Measurements from ENCODE around the gene MLLT10. TPM values are rescaled to one million over a fixed set of nuclear protein-coding genes. Genes with fewer than 3 reads are reported as not detected.

The MLLT10 gene
- total RNA-seq, 1 experiment from 2014 or later, result 58.4 TPM

DNA sequence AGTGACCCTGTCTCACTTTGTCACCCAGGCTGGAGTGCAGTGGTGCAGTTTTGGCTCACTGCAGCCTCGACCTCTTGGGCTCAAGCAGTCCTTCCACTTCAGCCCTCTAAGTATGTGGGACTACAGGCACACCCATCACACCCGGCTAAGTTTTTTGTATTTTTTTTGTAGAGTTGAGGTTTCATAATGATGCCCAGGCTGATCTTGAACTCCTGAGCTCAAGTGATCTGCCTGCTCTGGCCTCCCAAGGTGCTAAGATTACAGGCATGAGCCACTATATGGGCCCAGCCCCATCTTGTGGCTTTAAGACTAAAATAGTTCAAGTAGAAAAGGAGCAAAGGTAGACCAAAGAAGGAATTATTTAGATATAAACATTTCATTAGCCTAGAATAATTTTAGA lies 65.5 kb downstream of the MLLT10 start:
- no TSS peak for BruUV-seq (replicated peaks)
- CTCF ChIA-PET, result no interaction called here
- no peak for TF ChIP-seq EZH2 (IDR thresholded peaks at IDR 0.05; ENCODE audit: borderline replicate concordance, low read depth, low read length, poor library complexity, severe bottlenecking)
- TF ChIP-seq CTCF (conservative IDR thresholded peaks at IDR 0.05; ENCODE audit: low read depth, low read length), result no peak

DNA sequence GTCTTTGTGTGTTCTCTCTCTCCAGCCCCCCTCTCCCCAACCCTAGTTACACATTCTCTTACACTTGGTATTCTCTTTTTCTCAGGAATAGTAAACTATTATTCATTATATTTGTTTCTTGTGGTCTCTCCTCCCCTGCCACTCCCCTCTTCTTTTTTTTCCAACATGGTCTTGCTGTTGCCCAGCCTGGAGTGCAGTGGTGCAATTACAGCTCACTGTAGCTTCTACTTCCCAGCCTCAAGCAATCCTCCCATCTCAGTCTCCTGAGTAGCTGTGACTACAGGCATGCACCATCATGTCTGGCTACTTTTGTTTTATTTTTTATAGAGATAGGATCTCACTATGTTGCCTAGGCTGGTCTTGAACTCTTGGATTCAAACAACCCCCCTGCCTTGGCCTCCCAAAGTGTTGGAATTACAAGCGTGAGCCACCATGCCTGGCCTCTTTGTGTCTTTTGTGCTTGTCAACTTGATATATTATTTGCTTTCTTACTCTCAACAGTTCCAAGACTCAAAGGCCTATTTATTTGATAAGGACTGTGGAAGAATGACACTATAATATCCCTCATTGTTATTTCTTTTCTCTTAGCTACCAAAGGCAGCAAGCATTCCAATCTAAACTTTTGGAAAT lies 66.9 kb downstream of the MLLT10 start:
- intact Hi-C loops (cut with micrococcal nuclease; ENCODE audit: unreplicated experiment), result no loop called here
- TF ChIP-seq EZH2 (IDR thresholded peaks at IDR 0.05; ENCODE audit: borderline replicate concordance, low read depth, low read length, poor library complexity, severe bottlenecking), result no peak
- no peak for TF ChIP-seq CTCF (conservative IDR thresholded peaks at IDR 0.05; ENCODE audit: low read depth, low read length)
- ChIA-PET CTCF (no interaction called here), POLR2A (ENCODE audit: low non-redundant PET) (no interaction called here)
- Histone ChIP-seq H3K4me1 (ENCODE audit: insufficient read depth, low read length, poor library complexity, severe bottlenecking) (no peaks in the 10 kb centered on the region), H3K27ac (ENCODE audit: low read depth, low read length, poor library complexity, severe bottlenecking) (no peak overlapping the region), H3K9me3 (ENCODE audit: low read depth, low read length, poor library complexity, severe bottlenecking) (no peaks in the 10 kb centered on the region), H3K27me3 (replicated peaks; ENCODE audit: insufficient read depth, low read depth, low read length, poor library complexity) (no peaks in the 10 kb centered on the region), H3K4me3 (ENCODE audit: low read depth, low read length, poor library complexity, severe bottlenecking) (no peak overlapping the region), H3K36me3 (ENCODE audit: insufficient read depth, low read length, poor library complexity, severe bottlenecking) (no peaks in the 10 kb centered on the region)
- no TSS peak for BruUV-seq (replicated peaks)
- no peak for DNase-seq (ENCODE audit: low spot score)

More for the DNA sequence above, 65.5 kb downstream of the MLLT10 start:
- no peak overlapping the region for H3K27ac ChIP-seq (ENCODE audit: low read depth, low read length, poor library complexity, severe bottlenecking)
- no peaks in the 10 kb centered on the region for H3K27me3 ChIP-seq (replicated peaks; ENCODE audit: insufficient read depth, low read depth, low read length, poor library complexity)
- no peaks in the 10 kb centered on the region for H3K4me1 ChIP-seq (ENCODE audit: insufficient read depth, low read length, poor library complexity, severe bottlenecking)
- POLR2A ChIA-PET (ENCODE audit: low non-redundant PET), result no interaction called here
- intact Hi-C loops (cut with micrococcal nuclease; ENCODE audit: unreplicated experiment), result no loop called here
- H3K9me3 ChIP-seq (ENCODE audit: low read depth, low read length, poor library complexity, severe bottlenecking), result no peaks in the 10 kb centered on the region
- no peak overlapping the region for H3K4me3 ChIP-seq (ENCODE audit: low read depth, low read length, poor library complexity, severe bottlenecking)
- no peak for DNase-seq (ENCODE audit: low spot score)
- H3K36me3 ChIP-seq (ENCODE audit: insufficient read depth, low read length, poor library complexity, severe bottlenecking), result no peaks in the 10 kb centered on the region

GRCh38 chr10:21602313-21602712 lies 68.3 kb downstream of the MLLT10 start:
- TF ChIP-seq EZH2 (IDR thresholded peaks at IDR 0.05; ENCODE audit: borderline replicate concordance, low read depth, low read length, poor library complexity, severe bottlenecking) (no peak), CTCF (conservative IDR thresholded peaks at IDR 0.05; ENCODE audit: low read depth, low read length) (no peak)
- intact Hi-C loops (cut with micrococcal nuclease; ENCODE audit: unreplicated experiment), result no loop called here
- CTCF ChIA-PET, result no interaction called here
- Histone ChIP-seq H3K27me3 (replicated peaks; ENCODE audit: insufficient read depth, low read depth, low read length, poor library complexity) (no peaks in the 10 kb centered on the region), H3K4me3 (ENCODE audit: low read depth, low read length, poor library complexity, severe bottlenecking) (no peak overlapping the region), H3K36me3 (ENCODE audit: insufficient read depth, low read length, poor library complexity, severe bottlenecking) (peaks cover 3% of the 10 kb centered on the region), H3K9me3 (ENCODE audit: low read depth, low read length, poor library complexity, severe bottlenecking) (no peaks in the 10 kb centered on the region), H3K4me1 (ENCODE audit: insufficient read depth, low read length, poor library complexity, severe bottlenecking) (no peaks in the 10 kb centered on the region), H3K27ac (ENCODE audit: low read depth, low read length, poor library complexity, severe bottlenecking) (no peak overlapping the region)
- POLR2A ChIA-PET (ENCODE audit: low non-redundant PET), result no interaction called here
- no TSS peak for BruUV-seq (replicated peaks)
- no peak for DNase-seq (ENCODE audit: low spot score)
